Suprapubic skin (tissue), 4 donors: ENCODE measurements around the gene ZNF134. TPM values are rescaled to one million over a fixed set of nuclear protein-coding genes. Genes with fewer than 3 reads are reported as not detected.

ENCODE experiments used
- DNase-seq, 2 donors: peaks; one replicate each; pipeline ENCODE4 v3.0.0-alpha.2; 2019; ENCODE audit warnings: low spot score in 2 of 2
- H3K27ac ChIP-seq: fragments of 200-600 bp; sonication (generic); one replicate; pipeline ENCODE4 v1.5.1; 2019
- H3K27me3 ChIP-seq: fragments of 200-600 bp; sonication (generic); one replicate; pipeline ENCODE4 v1.5.1; 2019
- H3K36me3 ChIP-seq: fragments of 200-600 bp; sonication (generic); one replicate; pipeline ENCODE4 v1.5.1; 2019
- H3K4me1 ChIP-seq: fragments of 200-600 bp; sonication (generic); one replicate; pipeline ENCODE4 v1.5.1; 2019
- H3K4me3 ChIP-seq: fragments of 200-600 bp; sonication (generic); one replicate; pipeline ENCODE4 v1.5.1; 2019; ENCODE audit warnings: mild to moderate bottlenecking
- H3K9me3 ChIP-seq: fragments of 200-600 bp; sonication (generic); one replicate; pipeline ENCODE4 v1.5.1; 2019
- EP300 ChIP-seq: sonication (generic); formaldehyde crosslinking; IDR thresholded peaks from one replicate; pipeline ENCODE4 v1.6.1; 2017; ENCODE audit warnings: antibody characterized with exemption
- POLR2A ChIP-seq, 2 donors: fragments of 450-650 bp; IDR thresholded peaks; one replicate each; pipeline ENCODE4 v1.6.1; 2017; ENCODE audit warnings: antibody characterized with exemption in 2 of 2, mild to moderate bottlenecking in 2 of 2, moderate library complexity in 2 of 2
- POLR2AphosphoS5 ChIP-seq, 3 donors: sonication (generic); formaldehyde crosslinking; IDR thresholded peaks; one replicate each; pipeline ENCODE4 v1.6.1; 2017; ENCODE audit warnings: antibody characterized with exemption in 3 of 3
- WGBS: methylation state at CpG from one replicate; pipeline ENCODE4 v1.1.5; 2018; 5-methylcytosine and 5-hydroxymethylcytosine counted together
- total RNA-seq, 4 donors: library from RNA; depleted of rRNA; stranded (reverse); fragments of >200 nt; gene quantifications; one replicate each; pipeline ENCODE4 v1.1.0, GENCODE V29; 2016
- TF ChIP-seq, protein P1 (sequence below), 2 donors: fragments of 200-600 bp in 1 of 2; fragments of 450-650 bp in 1 of 2; sonication (generic) in 1 of 2; IDR thresholded peaks; one replicate each; pipeline ENCODE4 v1.5.1; 2016 to 2019; ENCODE audit warnings: antibody characterized with exemption in 2 of 2, mild to moderate bottlenecking in 1 of 2, moderate library complexity in 1 of 2

Gene ZNF134
- total RNA-seq, 4 donors from 2014 or later: 15.8 to 35.0 (median 21.5) TPM

DNA sequence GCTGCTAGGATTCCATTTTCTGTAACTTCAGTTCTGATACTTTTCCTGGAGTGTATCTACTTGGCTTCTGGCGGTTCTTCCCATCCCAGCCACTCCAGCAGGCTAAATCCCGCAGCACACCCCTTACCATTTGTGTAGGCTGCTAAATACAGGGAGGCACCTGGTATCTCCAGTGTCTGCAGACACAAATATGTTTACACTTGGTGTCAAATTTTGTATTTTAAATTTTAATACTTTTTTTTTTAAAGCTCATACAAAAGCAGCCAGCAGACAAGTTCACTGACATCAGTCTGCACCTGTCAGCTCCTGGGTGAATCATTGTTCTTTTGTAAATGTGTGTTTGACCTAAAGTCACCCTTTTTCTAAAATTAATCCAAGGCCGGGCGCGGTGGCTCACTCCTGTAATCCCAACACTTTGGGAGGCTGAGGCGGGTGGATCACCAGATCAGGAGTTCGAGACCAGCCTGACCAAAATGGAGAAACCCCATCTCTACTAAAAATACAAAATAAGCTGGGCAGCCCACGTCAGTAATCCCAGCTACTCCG is 51.3 kb downstream of the ZNF134 start:
- H3K36me3 ChIP-seq: no peaks in the 10 kb centered on the region
- no peaks in the 10 kb centered on the region for H3K9me3 ChIP-seq
- no peaks in the 10 kb centered on the region for H3K4me1 ChIP-seq
- WGBS: 80% methylated on average over 9 of the region's 9 CpGs
- DNase-seq: no peak
- H3K4me3 ChIP-seq: no peak overlapping the region
- peaks cover 13% of the 10 kb centered on the region for H3K27me3 ChIP-seq
- TF ChIP-seq POLR2AphosphoS5 (IDR thresholded peaks at IDR 0.05): no peak
- no peak overlapping the region for H3K27ac ChIP-seq

DNA sequence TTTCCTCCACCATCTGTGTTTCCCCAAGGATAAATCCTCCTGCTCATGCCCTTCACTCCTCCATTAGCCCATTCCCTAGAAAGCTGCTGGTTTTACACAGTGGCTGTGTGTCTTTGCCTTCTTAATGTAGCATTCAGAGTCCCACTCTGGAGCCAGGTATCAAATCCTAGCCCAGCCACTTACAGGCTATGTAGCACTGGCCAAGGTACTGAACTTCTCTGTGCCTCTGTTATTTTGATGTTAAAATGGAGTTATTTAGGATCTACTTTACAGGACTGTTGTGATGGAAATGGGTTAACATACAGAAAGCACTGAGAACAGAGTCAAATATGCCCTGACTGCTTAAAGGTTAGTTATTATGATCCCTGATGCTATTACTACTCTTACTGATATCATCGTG is 53.2 kb downstream of the ZNF134 start:
- no peaks in the 10 kb centered on the region for H3K4me1 ChIP-seq
- H3K27me3 ChIP-seq: peaks cover 13% of the 10 kb centered on the region
- H3K27ac ChIP-seq: no peak overlapping the region
- whole genome bisulfite sequencing: 84% methylated on average over 1 of the region's 1 CpG
- no peak overlapping the region for H3K4me3 ChIP-seq
- no peaks in the 10 kb centered on the region for H3K9me3 ChIP-seq
- H3K36me3 ChIP-seq: no peaks in the 10 kb centered on the region
- no peak for DNase-seq
- TF ChIP-seq, protein P1, sequence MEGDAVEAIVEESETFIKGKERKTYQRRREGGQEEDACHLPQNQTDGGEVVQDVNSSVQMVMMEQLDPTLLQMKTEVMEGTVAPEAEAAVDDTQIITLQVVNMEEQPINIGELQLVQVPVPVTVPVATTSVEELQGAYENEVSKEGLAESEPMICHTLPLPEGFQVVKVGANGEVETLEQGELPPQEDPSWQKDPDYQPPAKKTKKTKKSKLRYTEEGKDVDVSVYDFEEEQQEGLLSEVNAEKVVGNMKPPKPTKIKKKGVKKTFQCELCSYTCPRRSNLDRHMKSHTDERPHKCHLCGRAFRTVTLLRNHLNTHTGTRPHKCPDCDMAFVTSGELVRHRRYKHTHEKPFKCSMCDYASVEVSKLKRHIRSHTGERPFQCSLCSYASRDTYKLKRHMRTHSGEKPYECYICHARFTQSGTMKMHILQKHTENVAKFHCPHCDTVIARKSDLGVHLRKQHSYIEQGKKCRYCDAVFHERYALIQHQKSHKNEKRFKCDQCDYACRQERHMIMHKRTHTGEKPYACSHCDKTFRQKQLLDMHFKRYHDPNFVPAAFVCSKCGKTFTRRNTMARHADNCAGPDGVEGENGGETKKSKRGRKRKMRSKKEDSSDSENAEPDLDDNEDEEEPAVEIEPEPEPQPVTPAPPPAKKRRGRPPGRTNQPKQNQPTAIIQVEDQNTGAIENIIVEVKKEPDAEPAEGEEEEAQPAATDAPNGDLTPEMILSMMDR (IDR thresholded peaks at IDR 0.05): no peak
- no peak for TF ChIP-seq POLR2AphosphoS5 (IDR thresholded peaks at IDR 0.05)
- no peak for TF ChIP-seq EP300
- TF ChIP-seq POLR2A (IDR thresholded peaks at IDR 0.05): no peak

DNA sequence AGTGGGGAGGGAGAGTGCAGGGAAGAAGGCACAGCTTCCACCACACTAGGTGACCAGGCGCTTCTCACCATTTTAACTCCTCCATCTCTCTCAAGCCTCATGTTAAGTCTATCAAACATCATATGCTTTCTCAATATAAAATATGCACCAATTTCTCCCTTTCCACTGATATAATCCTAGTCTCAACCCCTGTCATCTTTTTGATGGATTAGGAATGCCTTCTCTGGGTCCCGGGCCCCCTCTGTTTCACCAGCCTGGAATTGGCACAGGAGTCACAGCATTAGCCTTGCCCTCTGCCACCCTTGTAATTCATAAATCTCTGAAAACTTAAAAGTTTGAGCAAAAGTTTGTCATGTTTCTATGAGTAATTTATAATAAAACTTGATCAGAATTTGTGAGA is 54.6 kb downstream of the ZNF134 start, which contains the start of gene ZSCAN4:
Gene ZSCAN4 (plus strand): TSS at position 301 of the 400 bp plus-strand sequence. CDS start 7,211 bp downstream, outside the sequence.
- WGBS: 86% methylated on average over 2 of the region's 2 CpGs
- H3K36me3 ChIP-seq: no peaks in the 10 kb centered on the region
- no peaks in the 10 kb centered on the region for H3K4me1 ChIP-seq
- DNase-seq: no peak
- H3K27me3 ChIP-seq: peaks cover 6% of the 10 kb centered on the region
- H3K4me3 ChIP-seq: no peak within 1 kb of the TSS
- no peak for TF ChIP-seq POLR2A (IDR thresholded peaks at IDR 0.05)
- TF ChIP-seq EP300: no peak
- TF ChIP-seq, protein P1 (IDR thresholded peaks at IDR 0.05): no peak
- no peak for TF ChIP-seq POLR2AphosphoS5 (IDR thresholded peaks at IDR 0.05)
- no peak within 1 kb of the TSS for H3K27ac ChIP-seq
- H3K9me3 ChIP-seq: no peaks in the 10 kb centered on the region

DNA sequence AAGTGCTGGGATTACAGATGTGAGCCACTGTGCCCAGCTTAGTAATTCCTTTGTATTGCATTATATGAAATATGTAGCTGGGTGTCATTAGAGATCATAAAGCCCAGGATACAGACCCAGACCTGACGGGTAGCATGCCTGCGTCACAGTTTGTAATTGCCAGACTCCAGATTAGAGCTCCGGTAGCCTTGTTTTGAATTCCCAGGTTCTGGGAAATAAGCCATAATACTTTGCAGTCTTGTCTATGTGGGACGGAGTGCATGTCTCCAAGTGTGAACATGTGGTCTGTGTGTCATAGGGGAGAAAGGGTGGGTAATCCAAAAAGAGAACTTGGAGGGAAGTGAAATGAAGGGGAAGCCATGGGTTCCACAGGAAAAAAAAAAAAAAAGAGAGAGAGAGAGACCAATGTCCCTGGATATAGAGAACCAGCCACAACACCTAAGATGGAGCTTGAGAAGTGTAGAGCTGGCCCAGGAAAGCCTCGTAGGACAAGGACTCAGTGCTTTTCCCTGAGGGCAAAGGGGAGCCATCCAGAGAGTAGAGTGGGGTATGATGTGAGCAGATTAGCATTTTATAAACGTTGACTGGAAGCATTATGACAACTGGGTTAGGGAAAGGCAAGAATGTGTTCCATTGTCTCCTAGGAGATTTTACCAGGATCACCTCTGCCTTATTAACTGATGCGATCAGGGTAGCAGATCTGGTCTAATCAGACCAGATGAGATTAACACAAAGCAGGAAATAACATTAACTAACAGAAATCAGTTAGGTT is 57.3 kb downstream of the ZNF134 start:
- Histone ChIP-seq H3K27me3 (no peaks in the 10 kb centered on the region), H3K27ac (no peak overlapping the region), H3K4me3 (no peak overlapping the region), H3K9me3 (no peaks in the 10 kb centered on the region), H3K36me3 (no peaks in the 10 kb centered on the region), H3K4me1 (no peaks in the 10 kb centered on the region)
- no peak for TF ChIP-seq POLR2AphosphoS5 (IDR thresholded peaks at IDR 0.05)
- WGBS: 71% methylated on average over 7 of the region's 7 CpGs
- DNase-seq: no peak

DNA sequence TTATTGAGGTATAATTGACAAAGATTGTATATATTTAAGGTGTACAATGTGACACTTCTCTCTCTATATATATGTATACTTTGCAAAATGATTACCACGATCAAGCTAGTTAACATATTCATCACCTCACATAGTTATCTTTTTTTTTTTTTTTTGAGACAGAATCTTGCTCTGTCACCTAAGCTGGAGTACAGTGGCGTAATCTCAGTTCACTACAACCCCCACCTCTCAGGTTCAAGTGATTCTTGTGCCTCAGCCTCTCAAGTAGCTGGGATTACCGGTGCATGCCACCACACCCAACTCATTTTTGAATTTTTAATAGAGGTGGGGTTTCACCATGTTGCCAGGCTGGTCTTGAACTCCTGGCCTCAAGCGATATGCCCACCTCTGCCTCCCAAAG is 58.4 kb downstream of the ZNF134 start:
- peaks cover 5% of the 10 kb centered on the region for H3K27me3 ChIP-seq
- TF ChIP-seq EP300 (no peak), POLR2A (IDR thresholded peaks at IDR 0.05) (no peak), POLR2AphosphoS5 (IDR thresholded peaks at IDR 0.05) (no peak)
- TF ChIP-seq, protein P1 (IDR thresholded peaks at IDR 0.05): no peak
- H3K27ac ChIP-seq: no peak overlapping the region
- H3K36me3 ChIP-seq: no peaks in the 10 kb centered on the region
- no peaks in the 10 kb centered on the region for H3K9me3 ChIP-seq
- no peak for DNase-seq
- no peaks in the 10 kb centered on the region for H3K4me1 ChIP-seq
- no peak overlapping the region for H3K4me3 ChIP-seq
- WGBS: 76% methylated on average over 4 of the region's 4 CpGs

Other genes starting within 250 kb of the ZNF134 start
- gene ZNF548, start 224.4 kb upstream of the ZNF134 start, total RNA-seq: 10 to 100 TPM; 18.8 to 30.9 (median 25.7) TPM
- 10 to 100 TPM; 10.2 to 23.8 (median 15.2) TPM for gene ZNF17, start 203.1 kb upstream of the ZNF134 start, total RNA-seq
- 10 to 100 TPM in 3 of 4 donors, 1 to 10 TPM in 1; 8.3 to 15.5 (median 13.5) TPM for gene ZNF749, start 178.9 kb upstream of the ZNF134 start, total RNA-seq
- gene VN1R1, start 157.1 kb upstream of the ZNF134 start, total RNA-seq: 1 to 10 TPM in 3 of 4 donors, under 1 TPM in 1; 0.76 to 3.9 (median 1.2) TPM
- 10 to 100 TPM in 2 of 4 donors, 1 to 10 TPM in 2; 6.1 to 15.0 (median 10.9) TPM for gene ZNF772, start 136.7 kb upstream of the ZNF134 start, total RNA-seq
- gene ZNF419, start 126.5 kb upstream of the ZNF134 start, total RNA-seq: 10 to 100 TPM in 1 of 4 donors, 1 to 10 TPM in 3; 7.9 to 20.4 (median 8.9) TPM
- gene ZNF773, start 114.3 kb upstream of the ZNF134 start, total RNA-seq: 10 to 100 TPM; 10.5 to 24.1 (median 16.2) TPM
- gene ZNF549, start 86.9 kb upstream of the ZNF134 start, total RNA-seq: 1 to 10 TPM; 3.4 to 9.5 (median 4.9) TPM
- 10 to 100 TPM in 2 of 4 donors, 1 to 10 TPM in 2; 6.6 to 21.9 (median 11.3) TPM for gene ZNF550, start 54.4 kb upstream of the ZNF134 start, total RNA-seq
- 1 to 10 TPM; 5.3 to 8.7 (median 6.1) TPM for gene ZNF416, start 35.3 kb upstream of the ZNF134 start, total RNA-seq
- 1 to 10 TPM; 3.0 to 5.7 (median 4.1) TPM for gene ZIK1, start 30.1 kb upstream of the ZNF134 start, total RNA-seq
- gene ZNF530, start 14.4 kb upstream of the ZNF134 start, total RNA-seq: 1 to 10 TPM; 4.7 to 9.7 (median 7.2) TPM
- gene ZNF211, start 18.9 kb downstream of the ZNF134 start, total RNA-seq: 10 to 100 TPM in 3 of 4 donors, 1 to 10 TPM in 1; 7.5 to 21.3 (median 14.1) TPM
- 1 to 10 TPM in 2 of 4 donors, not detected in 2; 2.3 to 3.9 TPM for gene ZSCAN4, start 54.7 kb downstream of the ZNF134 start, total RNA-seq
- 10 to 100 TPM; 21.5 to 42.3 (median 29.7) TPM for gene ZNF551, start 67.7 kb downstream of the ZNF134 start, total RNA-seq
- 1 to 10 TPM in 2 of 4 donors, under 1 TPM in 1, not detected in 1; 0.13 to 1.3 (median 1.3) TPM for gene ZNF154, start 95.0 kb downstream of the ZNF134 start, total RNA-seq
- gene ZNF671, start 113.4 kb downstream of the ZNF134 start, total RNA-seq: 1 to 10 TPM; 2.0 to 8.4 (median 2.8) TPM
- 10 to 100 TPM; 11.2 to 23.8 (median 15.0) TPM for gene ZNF776, start 132.6 kb downstream of the ZNF134 start, total RNA-seq
- 10 to 100 TPM; 20.6 to 47.4 (median 26.8) TPM for gene ZNF586, start 155.4 kb downstream of the ZNF134 start, total RNA-seq
- gene ZNF552, start 200.7 kb downstream of the ZNF134 start, total RNA-seq: 10 to 100 TPM in 1 of 4 donors, 1 to 10 TPM in 3; 5.6 to 11.5 (median 8.3) TPM
- gene ZNF587B, start 216.1 kb downstream of the ZNF134 start, total RNA-seq: 10 to 100 TPM; 15.0 to 28.6 (median 19.6) TPM
- 10 to 100 TPM; 16.4 to 43.2 (median 20.0) TPM for gene ZNF587, start 235.6 kb downstream of the ZNF134 start, total RNA-seq